Ovary (tissue), 9 donors: ENCODE data around the gene FRY. TPM values are rescaled to one million over a fixed set of nuclear protein-coding genes. Genes with fewer than 3 reads are reported as not detected.

Source experiments
- DNase-seq, 5 donors: peaks; one replicate each; pipeline ENCODE4 v3.0.0-alpha.2; 2019 to 2020
- H3K27ac ChIP-seq, 2 donors: fragments of 200-600 bp; one replicate each; pipeline versions ENCODE4 v1.5.1 to v1.8.0; 2019 to 2022
- H3K27me3 ChIP-seq: fragments of 200-600 bp; one replicate; pipeline ENCODE4 v1.8.0; 2022
- H3K36me3 ChIP-seq: fragments of 200-600 bp; sonication (generic); one replicate; pipeline ENCODE4 v1.5.1; 2019
- H3K4me1 ChIP-seq: one replicate; pipeline ENCODE4 v1.8.1; 2013; ENCODE audit warnings: mild to moderate bottlenecking, moderate library complexity; ENCODE audit not compliant: insufficient read depth
- H3K4me3 ChIP-seq: fragments of 200-600 bp; sonication (generic); one replicate; pipeline ENCODE4 v1.5.1; 2017
- H3K9me3 ChIP-seq, 2 donors: fragments of 200-600 bp in 1 of 2; sonication (generic) in 1 of 2; one replicate each; pipeline versions ENCODE4 v1.5.1 to v1.8.1; 2013 to 2019; ENCODE audit warnings: mild to moderate bottlenecking in 1 of 2, moderate library complexity in 1 of 2
- CTCF ChIP-seq, 3 donors: fragments of 450-650 bp in 2 of 3; fragments of 200-600 bp in 1 of 3; IDR thresholded peaks; one replicate each; pipeline versions ENCODE4 v1.5.1 to v1.8.0; 2016 to 2022; ENCODE audit warnings: antibody characterized with exemption in 3 of 3, mild to moderate bottlenecking in 1 of 3
- EP300 ChIP-seq: sonication (generic); formaldehyde crosslinking; IDR thresholded peaks from one replicate; pipeline ENCODE4 v1.6.1; 2017; ENCODE audit warnings: antibody characterized with exemption
- POLR2A ChIP-seq: fragments of 450-650 bp; IDR thresholded peaks from one replicate; pipeline ENCODE4 v1.6.1; 2017; ENCODE audit warnings: antibody characterized with exemption, mild to moderate bottlenecking, moderate library complexity
- WGBS, 3 donors: extraction: QIAGEN DNeasy Blood & Tissue Kit in 1 of 3; methylation state at CpG; one replicate each; pipeline versions ENCODE4 v1.1.5 to v1.1.7; 2013 to 2017; 5-methylcytosine and 5-hydroxymethylcytosine counted together
- intact Hi-C, 4 donors: fragments of 100-400 bp; cut with DNase I; formaldehyde crosslinking; loops; one replicate each; pipeline versions ENCODE4 v1.11.0 to v1.15.1; 2022 to 2023
- polyA plus RNA-seq, 2 donors: library from polyadenylated mRNA; stranded (reverse); fragments of 200-250 nt in 1 of 2; fragments of 350-450 nt in 1 of 2; fragmentation: Illumina TruSeq in 1 of 2; extraction: RNeasy Lipid Tissue Mini Kit (QIAGEN cat#74804) in 1 of 2; gene quantifications; one replicate each; pipeline ENCODE4 v1.2.3, GENCODE V29; 2013 to 2014
- total RNA-seq, 7 donors: library from RNA; depleted of rRNA in 2 of 7; stranded (reverse); fragments of >200 nt in 2 of 7; fragmentation: NEBNext Ultra II Directional in 3 of 7; extraction: Animal tissue kit (Norgen Biotek cat#: 25700) in 3 of 7; gene quantifications; one replicate each; pipeline versions ENCODE4 v1.1.0 to v1.2.4, GENCODE V29; 2016 to 2023
- donor health status: DM: no; HTN: no; CAD: no; lungs with moderate emphysema.
- donor health status: DM: no; HTN: no; CAD: no.
- donor health status: Bipolar disorder and iron deficiency.
- donor health status: DM: yes; HTN: yes; CAD: no.
- donor health status: DM: no; HTN: no; CAD: no.
- donor health status: DM: yes; HTN: yes; CAD: no.

The FRY gene
- total and polyA plus RNA-seq, 9 donors: 11.6 to 36.7 (median 19.4) TPM

GRCh38 chr13:32032759-32033158 lies 1.2 kb downstream of the FRY start:
- intact Hi-C loops: loop anchor here in 2 of 4 donors (2.0 to 5.0 kb wide), 2 partner anchors 92 to 280 kb away; no protein-coding TSS in a partner anchor
- H3K27ac ChIP-seq: no peak overlapping the region
- DNase-seq: no peak
- H3K27me3 ChIP-seq: no peaks in the 10 kb centered on the region
- H3K36me3 ChIP-seq: no peaks in the 10 kb centered on the region
- TF ChIP-seq CTCF (IDR thresholded peaks at IDR 0.05): no peak
- TF ChIP-seq EP300: no peak
- TF ChIP-seq POLR2A: no peak
- WGBS, 3 donors: 54 to 68% (median 64%) methylated on average over 1 of the region's 1 CpG
- H3K9me3 ChIP-seq: no peaks in the 10 kb centered on the region
- no peaks in the 10 kb centered on the region for H3K4me1 ChIP-seq
- no peak overlapping the region for H3K4me3 ChIP-seq

- no peaks in the 10 kb centered on the region for H3K4me1 ChIP-seq
- H3K9me3 ChIP-seq: no peaks in the 10 kb centered on the region
- no peaks in the 10 kb centered on the region for H3K27me3 ChIP-seq
- intact Hi-C loops: loop anchor here in 2 of 4 donors (2.0 to 5.0 kb wide), 2 partner anchors 91 to 279 kb away; no protein-coding TSS in a partner anchor
- 88 to 93% (median 89%) methylated on average over 3 of the region's 3 CpGs for WGBS, 3 donors
- H3K36me3 ChIP-seq: no peaks in the 10 kb centered on the region
- H3K27ac ChIP-seq: no peak overlapping the region
- TF ChIP-seq POLR2A (no peak), EP300 (no peak), CTCF (IDR thresholded peaks at IDR 0.05) (no peak)
- no peak overlapping the region for H3K4me3 ChIP-seq
- DNase-seq: no peak
Measured at GRCh38 chr13:32033744-32034143, 2.2 kb downstream of the FRY start.

- H3K9me3 ChIP-seq: no peaks in the 10 kb centered on the region
- no peaks in the 10 kb centered on the region for H3K4me1 ChIP-seq
- TF ChIP-seq POLR2A (no peak), CTCF (IDR thresholded peaks at IDR 0.05) (no peak), EP300 (no peak)
- 88 to 93% (median 89%) methylated on average over 2 of the region's 2 CpGs for WGBS, 3 donors
- H3K27ac ChIP-seq: no peak overlapping the region
- no peak overlapping the region for H3K4me3 ChIP-seq
- H3K27me3 ChIP-seq: no peaks in the 10 kb centered on the region
- intact Hi-C loops: no loop called here
- DNase-seq: no peak
- no peaks in the 10 kb centered on the region for H3K36me3 ChIP-seq
Measured at GRCh38 chr13:32035716-32036115, 4.1 kb downstream of the FRY start.

GRCh38 chr13:32036126-32036695 lies 4.6 kb downstream of the FRY start:
- no peaks in the 10 kb centered on the region for H3K9me3 ChIP-seq
- TF ChIP-seq EP300 (no peak), POLR2A (no peak), CTCF (IDR thresholded peaks at IDR 0.05) (no peak)
- H3K27me3 ChIP-seq: no peaks in the 10 kb centered on the region
- no peak overlapping the region for H3K27ac ChIP-seq
- DNase-seq: no peak
- WGBS, 3 donors: 73 to 76% (median 75%) methylated on average over 4 of the region's 4 CpGs
- H3K4me3 ChIP-seq: no peak overlapping the region
- H3K4me1 ChIP-seq: no peaks in the 10 kb centered on the region
- intact Hi-C loops: no loop called here
- no peaks in the 10 kb centered on the region for H3K36me3 ChIP-seq
